Activated naive CD4-positive, alpha-beta T cell (primary cell): ENCODE results near the gene MYBPC1.
A peak's percentile ranks its signal among the peaks of the same experiment; 100 is the strongest.
"Not testable (repeated sequence)": the region's sequence is repeated elsewhere in the genome, so short reads cannot be mapped to it uniquely, and the experiment has no call there.

Experiments
- DNase-seq, 4 experiments: peaks; one replicate each; lab custom pipeline; 2025; lab: John Stamatoyannopoulos, UW

MYBPC1 gene

GRCh38 chr12:101696251-101697196 is 101.8 kb downstream of the MYBPC1 start:
- DNase-seq, result no peak

DNA sequence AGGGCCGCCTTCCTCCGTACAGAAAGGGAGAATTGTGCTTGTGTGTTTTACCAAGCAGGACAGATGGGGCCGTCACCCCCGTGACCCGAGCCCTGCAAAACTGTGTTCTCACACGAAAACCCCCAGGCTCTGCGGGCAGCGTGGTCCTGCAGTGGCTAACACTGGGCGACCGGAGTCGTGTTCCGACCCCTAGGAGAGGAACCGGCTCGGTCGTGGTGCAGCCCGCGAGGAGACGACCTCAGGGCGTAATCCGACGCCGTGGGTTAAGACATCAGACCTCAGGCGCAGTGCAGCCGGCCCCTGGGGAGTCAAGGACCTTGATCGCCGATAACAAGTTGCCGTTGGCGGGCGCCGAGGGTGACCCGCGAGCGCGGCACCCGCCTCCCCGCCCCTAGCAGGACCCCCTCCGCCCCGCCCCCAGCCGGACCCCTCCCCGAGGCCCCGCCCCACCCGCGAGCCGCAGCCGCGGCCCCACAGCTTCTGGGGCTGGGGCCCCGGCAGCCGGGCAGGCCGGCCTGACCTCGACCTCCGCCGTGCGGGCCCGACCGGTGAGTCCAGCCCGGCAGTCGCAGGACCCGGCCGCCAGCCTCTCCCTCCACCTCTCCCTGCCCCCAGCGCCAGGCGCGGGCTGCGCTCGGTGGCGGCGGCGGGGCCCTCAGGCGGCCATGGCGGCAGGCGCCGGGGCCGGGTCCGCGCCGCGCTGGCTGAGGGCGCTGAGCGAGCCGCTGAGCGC is 102.6 kb downstream of the MYBPC1 start, which contains the start of gene CHPT1:
CHPT1 (plus strand) TSS at position 444 of the 733 bp plus-strand sequence; CDS start at position 666, 222 bp downstream.
- peak; percentile 5 to 55 (median 38) for DNase-seq

- peak in 1 of 4 experiments; percentile 28 for DNase-seq
These were observed 103.4 kb downstream of the MYBPC1 start for GRCh38 chr12:101697930-101698799.

- no peak for DNase-seq
These were observed 104.1 kb downstream of the MYBPC1 start for GRCh38 chr12:101698800-101699347.

DNA sequence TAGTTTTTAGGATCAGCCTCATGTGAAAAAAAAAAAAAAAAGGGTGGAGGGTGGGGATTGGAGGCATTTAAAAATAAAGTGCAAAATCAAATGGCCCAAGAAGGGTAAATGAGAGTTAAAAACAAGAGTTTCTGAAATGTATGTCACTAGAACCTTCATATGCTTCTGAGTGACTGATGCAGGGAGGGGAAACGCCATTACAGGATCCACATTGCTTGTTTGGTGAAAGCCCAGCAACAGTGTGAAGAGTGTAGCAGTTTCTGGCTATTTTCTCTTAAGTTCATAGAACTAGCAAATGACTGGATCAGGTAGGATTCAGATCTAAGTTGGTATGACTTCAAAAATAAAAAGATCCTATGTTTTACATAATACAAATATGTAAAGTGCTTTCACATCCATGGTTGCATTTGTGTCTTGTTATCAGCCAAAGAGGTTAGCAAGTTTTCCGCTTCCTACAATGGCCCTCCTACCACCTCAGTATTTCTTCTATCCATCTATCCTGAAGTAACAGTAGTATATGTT is 105.6 kb downstream of the MYBPC1 start:
- DNase-seq, result no peak

DNA sequence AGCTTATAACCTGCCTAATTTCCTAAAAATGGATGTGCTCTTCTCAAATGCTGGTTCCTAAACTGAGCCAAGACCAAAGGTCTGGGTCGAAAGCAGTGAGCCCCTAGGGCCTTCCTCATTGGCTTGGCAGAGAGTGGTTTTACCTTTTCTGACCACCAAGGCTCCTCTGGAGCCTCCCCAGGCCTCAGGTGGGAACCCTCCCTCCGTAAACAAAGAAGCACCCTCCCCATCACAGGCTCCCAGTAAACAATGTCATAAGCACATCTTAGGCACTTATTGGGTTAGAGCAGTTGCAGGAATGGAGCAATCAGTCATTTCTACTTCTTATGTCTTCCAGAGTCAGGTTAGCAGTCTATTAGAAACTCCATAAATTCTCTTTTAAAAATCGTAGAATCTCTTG is 108.7 kb downstream of the MYBPC1 start:
- DNase-seq, result no peak

DNA sequence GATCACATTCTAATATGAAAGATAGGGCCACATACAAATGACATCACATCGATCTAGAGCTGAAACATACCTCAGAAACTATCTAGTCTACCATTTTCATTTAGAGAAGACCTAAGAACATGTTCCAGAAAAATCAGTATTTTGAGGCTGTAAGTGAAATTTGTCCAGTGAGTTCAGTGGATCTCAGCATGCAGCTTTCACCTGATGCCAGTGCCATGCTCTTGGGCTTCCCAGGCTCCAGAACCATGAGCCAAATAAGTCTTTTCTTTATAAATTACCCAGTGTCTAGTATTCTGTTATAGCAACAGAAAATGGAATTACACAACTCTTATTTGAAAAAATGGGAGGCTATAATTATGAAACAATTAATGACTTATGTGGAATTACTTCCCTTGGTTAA is 111.6 kb downstream of the MYBPC1 start:
- DNase-seq, result no peak

DNA sequence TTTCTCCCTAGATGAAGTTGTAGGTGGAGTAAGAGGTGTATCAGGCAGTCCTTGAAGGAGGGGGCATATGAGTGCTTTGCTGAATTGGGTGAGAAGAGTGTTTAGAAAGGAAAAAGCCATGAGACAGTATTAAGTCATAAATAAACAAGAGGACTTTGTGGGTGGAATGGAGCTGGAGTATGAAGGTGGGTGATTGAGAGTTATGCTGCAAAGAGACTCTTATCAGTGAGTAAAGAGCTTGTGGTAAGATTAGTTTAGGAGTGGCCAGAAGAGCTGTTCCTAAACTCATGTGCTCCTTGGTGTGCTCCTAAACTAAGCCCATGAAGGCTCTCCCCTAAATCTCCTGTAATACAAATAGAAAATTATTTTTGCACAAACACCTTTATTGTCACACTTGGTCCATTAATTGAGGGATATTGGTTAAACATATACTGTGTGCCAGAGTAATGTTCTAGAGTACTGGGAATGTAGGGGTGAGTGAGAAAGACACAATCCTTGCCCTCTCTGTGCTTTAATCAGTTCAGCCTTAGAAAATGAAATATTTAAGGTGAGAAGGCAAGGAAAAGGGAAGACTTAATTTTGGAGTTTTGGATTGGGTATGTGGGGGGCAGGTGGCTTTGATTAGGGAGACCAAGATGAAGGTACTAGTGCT is 112.5 kb downstream of the MYBPC1 start:
- no peak for DNase-seq

GRCh38 chr12:101710288-101710687 is 115.5 kb downstream of the MYBPC1 start:
- no peak for DNase-seq

DNA sequence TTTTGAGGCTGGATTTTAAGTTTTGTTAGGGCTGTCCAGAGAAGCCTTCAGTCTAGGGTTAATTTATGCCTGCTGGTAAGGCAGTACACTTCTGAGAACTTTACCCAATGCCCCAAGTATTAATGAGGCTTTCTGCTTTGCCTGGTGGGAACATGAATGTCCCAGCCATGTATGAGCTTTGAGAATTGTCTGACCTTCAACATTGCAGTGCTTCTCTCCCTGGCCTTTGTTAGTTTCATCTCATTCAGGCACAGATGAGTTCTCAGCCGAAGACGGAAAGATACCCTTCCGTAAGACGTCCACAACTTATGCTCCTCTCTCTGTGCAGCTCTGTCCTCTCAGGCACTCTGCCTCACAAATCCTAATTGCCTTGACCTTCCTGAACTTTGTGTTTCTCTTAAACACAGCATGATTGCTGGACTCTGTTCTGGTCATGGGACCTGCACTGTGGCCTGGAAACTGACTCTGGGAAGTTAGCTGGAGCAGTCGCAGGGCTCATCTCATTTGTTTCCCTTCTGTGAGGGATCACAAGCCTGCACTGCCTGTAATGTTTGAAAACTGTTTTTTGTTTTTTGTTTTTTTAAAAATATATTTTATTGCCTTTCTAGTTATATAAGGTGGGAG is 118.4 kb downstream of the MYBPC1 start:
- no peak for DNase-seq

- no peak for DNase-seq
These were observed 119.2 kb downstream of the MYBPC1 start for GRCh38 chr12:101713930-101714329.

DNA sequence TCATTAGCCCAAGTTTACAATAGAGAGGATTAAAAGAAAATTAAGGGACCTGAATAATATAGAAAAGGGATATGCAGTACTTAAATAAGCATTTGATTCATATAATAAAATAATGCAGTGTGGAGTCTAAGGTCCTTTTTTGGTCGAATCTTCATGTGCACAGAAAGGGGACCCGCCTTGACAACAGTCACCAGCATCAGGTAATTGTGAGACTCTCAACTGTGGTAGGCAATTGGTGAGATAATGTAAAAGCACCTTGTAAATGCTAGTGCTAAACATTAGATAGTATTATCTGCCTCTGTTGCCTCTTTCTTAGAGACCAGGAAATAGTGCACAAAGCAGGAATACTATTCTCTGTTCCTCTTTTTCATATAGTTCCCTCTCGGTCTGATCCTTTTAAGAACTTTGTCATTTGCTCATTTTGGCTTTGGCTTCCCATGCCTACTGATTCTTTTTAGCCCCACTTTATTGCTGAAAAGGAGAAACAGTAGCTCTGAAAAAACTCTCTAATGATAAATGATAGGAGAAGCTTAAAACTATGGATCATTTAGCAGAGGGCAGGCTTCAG is 120.2 kb downstream of the MYBPC1 start:
- DNase-seq, result no peak

GRCh38 chr12:101719566-101719965 is 124.8 kb downstream of the MYBPC1 start:
- DNase-seq, result no peak

DNA sequence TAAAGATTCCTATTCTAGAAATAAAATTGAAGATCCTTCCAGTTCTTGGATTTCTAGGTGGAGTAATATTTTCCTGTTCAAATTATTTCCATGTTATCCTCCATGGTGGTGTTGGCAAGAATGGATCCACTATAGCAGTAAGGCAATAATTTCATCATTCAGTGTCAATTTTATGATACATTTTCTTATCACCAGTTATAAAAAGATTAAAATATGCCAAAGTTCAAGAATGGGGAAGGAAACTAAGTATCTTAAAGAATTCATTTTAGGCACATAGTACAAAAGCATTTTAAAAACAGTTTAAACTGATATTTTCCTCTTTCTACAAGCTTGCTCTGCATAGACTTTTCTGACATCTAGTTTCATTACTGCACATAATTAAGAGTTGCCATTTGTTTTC is 125.3 kb downstream of the MYBPC1 start:
- DNase-seq, result no peak

- DNase-seq, result no peak
These were observed 127.6 kb downstream of the MYBPC1 start for GRCh38 chr12:101722392-101722791.

GRCh38 chr12:101727098-101727497 is 132.3 kb downstream of the MYBPC1 start:
- no peak for DNase-seq

DNA sequence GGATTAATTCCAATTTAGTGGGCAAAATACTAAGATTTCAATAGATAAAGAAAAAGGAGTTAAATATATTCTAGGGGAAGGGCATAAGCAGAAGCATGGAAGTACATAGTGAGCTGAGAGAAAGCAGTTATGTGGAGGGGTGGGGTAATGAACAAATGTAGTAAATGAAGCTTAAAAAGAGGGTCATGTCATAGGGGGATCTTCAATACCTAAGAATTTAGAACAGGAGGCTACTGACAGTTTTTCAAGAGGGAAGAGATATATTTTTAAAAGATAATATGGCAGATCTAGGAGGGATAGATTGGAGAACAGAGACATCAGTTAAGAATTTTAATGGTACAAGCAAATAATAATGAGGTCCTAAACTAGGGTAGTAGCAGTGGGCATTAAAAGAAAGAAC is 135.1 kb downstream of the MYBPC1 start:
- no peak for DNase-seq

- no peak for DNase-seq
These were observed 137.5 kb downstream of the MYBPC1 start for GRCh38 chr12:101732318-101732717.

GRCh38 chr12:101733166-101733565 is 138.4 kb downstream of the MYBPC1 start:
- no peak for DNase-seq

- DNase-seq, result not testable (repeated sequence)
These were observed 139.7 kb downstream of the MYBPC1 start for GRCh38 chr12:101734482-101734881.
